Activated B cell treated with CpG ODN at 0.5 μM for 24 hours (primary cell): Measurements from ENCODE around the gene PCARE. TPM values are rescaled to one million over a fixed set of nuclear protein-coding genes. Genes with fewer than 3 reads are reported as not detected.

ENCODE experiments used
- ATAC-seq: fragments of 200-7000 bp; cut with Tn5 transposase; one replicate; pipeline ENCODE4 v1.10.0; 2021; ENCODE audit warnings: low read depth, mild to moderate bottlenecking, moderate library complexity
- CTCF ChIA-PET: fragments of 350-600 bp; sonication (Branson Sonifier 250); formaldehyde crosslinking; loops from one replicate; lab custom pipeline; 2021; ENCODE audit warnings: antibody characterized with exemption; lab: Charles Lee
- POLR2A ChIA-PET: fragments of 350-600 bp; sonication (Branson Sonifier 250); formaldehyde crosslinking; loops from one replicate; lab custom pipeline; 2021; ENCODE audit warnings: antibody characterized with exemption; lab: Charles Lee
- DNase-seq: peaks from one replicate; pipeline ENCODE4 v3.0.0; 2022
- H3K27ac Mint-ChIP-seq: one replicate; pipeline ENCODE4 v1.8.0; 2020; ENCODE audit warnings: mixed read lengths
- H3K27me3 Mint-ChIP-seq: one replicate; pipeline ENCODE4 v1.8.0; 2021; ENCODE audit warnings: mixed read lengths
- H3K36me3 Mint-ChIP-seq: one replicate; pipeline ENCODE4 v1.8.0; 2021; ENCODE audit warnings: low read depth, mixed read lengths
- H3K4me1 Mint-ChIP-seq: one replicate; pipeline ENCODE4 v1.8.0; 2021; ENCODE audit warnings: mixed read lengths
- H3K4me3 Mint-ChIP-seq: one replicate; pipeline ENCODE4 v1.8.0; 2020; ENCODE audit warnings: mild to moderate bottlenecking, mixed read lengths
- H3K9me3 Mint-ChIP-seq: one replicate; pipeline ENCODE4 v1.8.0; 2020; ENCODE audit warnings: mixed read lengths
- intact Hi-C: fragments of 100-400 bp; cut with micrococcal nuclease; formaldehyde crosslinking; loops from one replicate; pipeline ENCODE4 v1.15.1; 2024
- total RNA-seq: library from RNA; stranded (reverse); gene quantifications from 2 replicates; pipeline ENCODE4 v1.2.3, GENCODE V29; 2022
- TF ChIP-seq, protein P1 (sequence below): fragments of 200-600 bp; IDR thresholded peaks from one replicate; pipeline ENCODE4 v1.8.0; 2022; ENCODE audit warnings: antibody characterized with exemption, mild to moderate bottlenecking

Gene PCARE
- not detected in 2 replicates for total RNA-seq

DNA sequence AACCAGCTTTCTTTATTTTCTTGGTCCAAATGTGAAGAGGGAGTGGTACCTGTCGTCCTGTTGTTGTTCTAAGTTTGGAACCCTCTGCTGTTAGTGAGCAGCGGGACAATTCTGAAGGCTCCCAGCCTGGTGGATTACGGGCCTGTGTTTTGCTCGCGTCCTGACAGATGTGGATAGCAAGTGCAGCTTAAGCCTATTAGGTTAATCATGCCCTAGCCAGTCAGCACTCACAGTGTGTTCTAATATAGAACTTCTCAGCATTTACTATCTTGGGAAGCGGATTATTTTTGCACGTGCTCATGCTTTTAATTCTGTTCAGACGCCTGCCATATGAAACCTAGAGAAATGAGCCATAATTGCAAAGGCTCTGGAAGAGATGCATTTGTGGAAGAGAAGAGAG lies at the start of gene PCARE:
PCARE (minus strand) TSS at position 113 of the 400 bp plus-strand sequence. CDS start 262 bp downstream, outside the sequence.
- ChIA-PET POLR2A (no interaction called here), CTCF (no interaction called here)
- peaks cover 12% of the 10 kb centered on the region for H3K9me3 Mint-ChIP-seq
- H3K4me1 Mint-ChIP-seq = peaks cover 2% of the 10 kb centered on the region
- H3K27ac Mint-ChIP-seq = no peak within 1 kb of the TSS
- DNase-seq (no peak), ATAC-seq (no peak)
- intact Hi-C loops = no loop called here
- TF ChIP-seq, protein P1, sequence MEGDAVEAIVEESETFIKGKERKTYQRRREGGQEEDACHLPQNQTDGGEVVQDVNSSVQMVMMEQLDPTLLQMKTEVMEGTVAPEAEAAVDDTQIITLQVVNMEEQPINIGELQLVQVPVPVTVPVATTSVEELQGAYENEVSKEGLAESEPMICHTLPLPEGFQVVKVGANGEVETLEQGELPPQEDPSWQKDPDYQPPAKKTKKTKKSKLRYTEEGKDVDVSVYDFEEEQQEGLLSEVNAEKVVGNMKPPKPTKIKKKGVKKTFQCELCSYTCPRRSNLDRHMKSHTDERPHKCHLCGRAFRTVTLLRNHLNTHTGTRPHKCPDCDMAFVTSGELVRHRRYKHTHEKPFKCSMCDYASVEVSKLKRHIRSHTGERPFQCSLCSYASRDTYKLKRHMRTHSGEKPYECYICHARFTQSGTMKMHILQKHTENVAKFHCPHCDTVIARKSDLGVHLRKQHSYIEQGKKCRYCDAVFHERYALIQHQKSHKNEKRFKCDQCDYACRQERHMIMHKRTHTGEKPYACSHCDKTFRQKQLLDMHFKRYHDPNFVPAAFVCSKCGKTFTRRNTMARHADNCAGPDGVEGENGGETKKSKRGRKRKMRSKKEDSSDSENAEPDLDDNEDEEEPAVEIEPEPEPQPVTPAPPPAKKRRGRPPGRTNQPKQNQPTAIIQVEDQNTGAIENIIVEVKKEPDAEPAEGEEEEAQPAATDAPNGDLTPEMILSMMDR = no peak
- no peak within 1 kb of the TSS for H3K4me3 Mint-ChIP-seq
- H3K27me3 Mint-ChIP-seq = no peaks in the 10 kb centered on the region
- no peaks in the 10 kb centered on the region for H3K36me3 Mint-ChIP-seq

GRCh38 chr2:29123617-29124349 lies 49.5 kb upstream of the PCARE start:
- no peak for DNase-seq
- H3K9me3 Mint-ChIP-seq = peaks cover 14% of the 10 kb centered on the region
- H3K36me3 Mint-ChIP-seq = peaks cover 17% of the 10 kb centered on the region
- H3K4me1 Mint-ChIP-seq = no peaks in the 10 kb centered on the region
- H3K27ac Mint-ChIP-seq = no peak overlapping the region
- TF ChIP-seq, protein P1 = no peak
- intact Hi-C loops = no loop called here
- POLR2A ChIA-PET = no interaction called here
- H3K27me3 Mint-ChIP-seq = no peaks in the 10 kb centered on the region
- no peak overlapping the region for H3K4me3 Mint-ChIP-seq
- CTCF ChIA-PET = no interaction called here
- ATAC-seq = no peak

DNA sequence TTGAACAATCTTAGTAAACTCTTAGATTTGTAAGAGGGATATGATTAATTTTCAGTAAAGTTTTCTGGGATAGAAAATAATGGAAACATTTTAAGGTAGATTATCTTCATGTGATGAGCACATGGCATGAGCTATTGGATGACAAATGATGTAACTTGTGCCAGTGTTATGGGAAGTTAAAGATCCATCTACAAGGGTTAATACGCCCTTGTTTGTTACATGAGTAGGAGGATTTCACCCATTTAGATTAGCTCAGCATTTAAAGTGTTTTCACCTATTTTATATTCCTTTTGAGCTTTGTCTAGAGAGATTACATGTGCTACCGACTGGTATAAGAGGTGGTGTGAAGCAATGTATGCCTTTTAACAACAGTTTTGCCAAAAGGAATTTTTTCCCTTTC lies 46.5 kb upstream of the PCARE start:
- TF ChIP-seq, protein P1 = no peak
- Mint-ChIP-seq H3K36me3 (peaks cover 17% of the 10 kb centered on the region), H3K4me1 (peaks cover 10% of the 10 kb centered on the region), H3K4me3 (no peak overlapping the region), H3K27me3 (peaks cover 2% of the 10 kb centered on the region), H3K27ac (no peak overlapping the region), H3K9me3 (peaks cover 14% of the 10 kb centered on the region)
- ChIA-PET POLR2A (no interaction called here), CTCF (no interaction called here)
- intact Hi-C loops = no loop called here
- no peak for DNase-seq
- ATAC-seq = no peak

DNA sequence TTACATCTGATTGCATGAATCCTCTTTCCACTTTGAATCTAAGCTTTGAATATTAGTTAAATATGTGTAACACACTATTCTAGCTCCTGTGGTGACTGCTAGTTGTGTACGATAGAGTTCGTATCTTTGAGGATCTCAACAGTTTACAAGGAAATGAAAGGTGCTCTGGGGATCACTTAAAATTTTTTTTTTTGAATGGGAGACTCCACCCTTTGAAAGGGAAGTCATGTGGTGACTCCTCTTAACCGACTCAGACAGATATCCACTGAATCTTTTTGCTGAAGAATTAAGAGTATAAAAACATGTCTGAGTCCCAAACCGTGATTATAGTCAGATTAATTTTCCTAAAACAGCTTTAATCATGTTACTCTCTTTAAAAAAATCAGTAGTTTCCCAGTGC lies 44.9 kb upstream of the PCARE start:
- DNase-seq = no peak
- peaks cover 9% of the 10 kb centered on the region for H3K9me3 Mint-ChIP-seq
- H3K36me3 Mint-ChIP-seq = peaks cover 12% of the 10 kb centered on the region
- intact Hi-C loops = no loop called here
- ChIA-PET CTCF (no interaction called here), POLR2A (no interaction called here)
- H3K4me1 Mint-ChIP-seq = peaks cover 19% of the 10 kb centered on the region
- H3K4me3 Mint-ChIP-seq = no peak overlapping the region
- no peak for ATAC-seq
- no peak overlapping the region for H3K27ac Mint-ChIP-seq
- peaks cover 4% of the 10 kb centered on the region for H3K27me3 Mint-ChIP-seq
- TF ChIP-seq, protein P1 = no peak

DNA sequence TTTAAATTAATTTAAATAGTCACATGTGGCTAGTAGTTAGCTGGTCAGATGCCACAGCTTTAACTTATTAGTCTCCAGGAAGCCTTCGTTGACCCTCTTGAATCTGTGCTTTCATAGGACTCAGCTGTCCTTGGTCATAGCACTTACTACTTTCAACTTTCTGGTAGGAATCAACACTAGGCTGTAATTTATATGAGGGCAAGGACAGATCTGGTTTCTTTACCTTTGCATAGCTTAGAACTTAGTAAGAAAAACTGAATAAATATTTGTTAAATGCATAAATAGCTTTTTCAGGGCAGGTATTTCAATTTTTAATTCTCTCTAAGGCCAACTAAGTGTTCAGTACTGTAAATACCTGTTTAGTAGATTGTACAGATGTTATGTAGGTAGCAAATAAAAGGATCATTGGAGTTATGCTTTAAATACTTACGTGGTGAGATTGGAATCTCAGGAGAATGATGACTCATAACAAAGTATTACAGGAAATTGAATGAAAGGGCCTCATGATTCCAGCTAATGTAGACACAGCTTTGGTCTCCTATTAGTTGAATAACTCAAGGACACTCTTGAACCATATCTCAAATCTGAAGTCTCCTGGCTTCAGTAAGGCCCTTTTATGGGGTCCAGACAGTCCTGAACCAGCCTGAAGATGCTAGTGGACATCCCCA lies 43.4 kb upstream of the PCARE start:
- peaks cover 2% of the 10 kb centered on the region for H3K36me3 Mint-ChIP-seq
- intact Hi-C loops = no loop called here
- TF ChIP-seq, protein P1 = no peak
- no peak overlapping the region for H3K27ac Mint-ChIP-seq
- DNase-seq (no peak), ATAC-seq (no peak)
- ChIA-PET CTCF (no interaction called here), POLR2A (no interaction called here)
- peaks cover 4% of the 10 kb centered on the region for H3K27me3 Mint-ChIP-seq
- no peaks in the 10 kb centered on the region for H3K9me3 Mint-ChIP-seq
- H3K4me1 Mint-ChIP-seq = peaks cover 23% of the 10 kb centered on the region
- no peak overlapping the region for H3K4me3 Mint-ChIP-seq
